Astrocyte of the cerebellum (primary cell): ENCODE results near the gene GJA5.
"Not testable (repeated sequence)": the region's sequence is repeated elsewhere in the genome, so short reads cannot be mapped to it uniquely, and the experiment has no call there.

Experiments used
- DNase-seq: peaks from one replicate; pipeline ENCODE4 v3.0.0-alpha.2; 2011; ENCODE audit warnings: low read depth
- H3K4me3 ChIP-seq: 2 replicates; pipeline ENCODE4 v1.5.1; 2011; ENCODE audit warnings: mild to moderate bottlenecking, low read depth, low read length, moderate library complexity
- in situ Hi-C: cut with HindIII; loops from 2 replicates; pipeline ENCODE4 v1.10.0; 2017; ENCODE audit warnings: low sequenced_read_pairs
- TF ChIP-seq, protein P1 (sequence below): IDR thresholded peaks from 2 replicates; pipeline ENCODE4 v1.5.1; 2012; ENCODE audit warnings: low read length, low read depth, moderate library complexity, mild to moderate bottlenecking; ENCODE audit errors: missing control alignments

GJA5 gene

DNA sequence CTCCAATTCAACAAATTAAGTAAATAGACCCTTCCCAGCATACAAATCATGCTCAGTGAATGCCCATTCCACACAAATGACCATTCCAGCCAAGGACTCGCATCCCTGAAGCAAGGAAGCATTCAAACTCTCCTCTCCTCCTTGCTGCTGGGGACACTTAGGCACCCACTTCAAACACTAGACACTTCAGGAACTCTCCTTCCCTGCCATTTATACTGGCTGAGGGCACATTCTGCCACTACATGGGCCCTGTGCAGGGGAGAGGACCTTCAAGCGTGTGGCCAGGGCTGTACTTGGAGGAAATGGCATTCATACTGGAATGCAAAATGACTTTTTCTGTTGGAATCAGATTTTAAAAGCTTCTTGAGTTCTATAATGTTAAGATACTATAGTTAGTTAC, 22.3 kb downstream of the GJA5 start:
- H3K4me3 ChIP-seq: no peak overlapping the region
- TF ChIP-seq, protein P1, sequence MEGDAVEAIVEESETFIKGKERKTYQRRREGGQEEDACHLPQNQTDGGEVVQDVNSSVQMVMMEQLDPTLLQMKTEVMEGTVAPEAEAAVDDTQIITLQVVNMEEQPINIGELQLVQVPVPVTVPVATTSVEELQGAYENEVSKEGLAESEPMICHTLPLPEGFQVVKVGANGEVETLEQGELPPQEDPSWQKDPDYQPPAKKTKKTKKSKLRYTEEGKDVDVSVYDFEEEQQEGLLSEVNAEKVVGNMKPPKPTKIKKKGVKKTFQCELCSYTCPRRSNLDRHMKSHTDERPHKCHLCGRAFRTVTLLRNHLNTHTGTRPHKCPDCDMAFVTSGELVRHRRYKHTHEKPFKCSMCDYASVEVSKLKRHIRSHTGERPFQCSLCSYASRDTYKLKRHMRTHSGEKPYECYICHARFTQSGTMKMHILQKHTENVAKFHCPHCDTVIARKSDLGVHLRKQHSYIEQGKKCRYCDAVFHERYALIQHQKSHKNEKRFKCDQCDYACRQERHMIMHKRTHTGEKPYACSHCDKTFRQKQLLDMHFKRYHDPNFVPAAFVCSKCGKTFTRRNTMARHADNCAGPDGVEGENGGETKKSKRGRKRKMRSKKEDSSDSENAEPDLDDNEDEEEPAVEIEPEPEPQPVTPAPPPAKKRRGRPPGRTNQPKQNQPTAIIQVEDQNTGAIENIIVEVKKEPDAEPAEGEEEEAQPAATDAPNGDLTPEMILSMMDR: no peak
- in situ Hi-C loops: no loop called here
- no peak for DNase-seq

- DNase-seq: no peak
- no peak overlapping the region for H3K4me3 ChIP-seq
- TF ChIP-seq, protein P1: no peak
- in situ Hi-C loops: no loop called here
Measured at GRCh38 chr1:147736883-147737282, 23.5 kb downstream of the GJA5 start.

GRCh38 chr1:147735423-147735822, 25.0 kb downstream of the GJA5 start:
- H3K4me3 ChIP-seq: no peak overlapping the region
- in situ Hi-C loops: no loop called here
- no peak for DNase-seq
- TF ChIP-seq, protein P1: no peak

GRCh38 chr1:147734291-147734841, 26.0 kb downstream of the GJA5 start:
- DNase-seq, H3K4me3 ChIP-seq, in situ Hi-C loops: not testable (repeated sequence)

GRCh38 chr1:147729315-147729714, 31.1 kb downstream of the GJA5 start:
- TF ChIP-seq, protein P1: no peak
- in situ Hi-C loops: no loop called here
- DNase-seq: no peak
- no peak overlapping the region for H3K4me3 ChIP-seq

- in situ Hi-C loops: no loop called here
- TF ChIP-seq, protein P1: no peak
- DNase-seq: no peak
- H3K4me3 ChIP-seq: no peak overlapping the region
Measured at GRCh38 chr1:147726168-147726567, 34.2 kb downstream of the GJA5 start.

- no peak for DNase-seq
- TF ChIP-seq, protein P1: no peak
- in situ Hi-C loops: no loop called here
- H3K4me3 ChIP-seq: no peak overlapping the region
Measured at GRCh38 chr1:147725685-147726084, 34.7 kb downstream of the GJA5 start.
